Lower lobe of right lung (tissue), 2 donors: ENCODE measurements around the gene RNF157. TPM values are rescaled to one million over a fixed set of nuclear protein-coding genes. Genes with fewer than 3 reads are reported as not detected.

Source experiments
- ATAC-seq, 2 donors: fragments of 200-7000 bp; cut with Tn5 transposase; one replicate each; pipeline ENCODE4 v1.9.1; 2020 to 2022; ENCODE audit warnings: mild to moderate bottlenecking in 2 of 2, moderate library complexity in 2 of 2
- DNase-seq: peaks from one replicate; pipeline ENCODE4 v3.0.0-alpha.2; 2020
- H3K27ac ChIP-seq: fragments of 200-600 bp; one replicate; pipeline ENCODE4 v1.8.0; 2022
- H3K27me3 ChIP-seq: fragments of 200-600 bp; one replicate; pipeline ENCODE4 v1.8.0; 2022; ENCODE audit warnings: low read depth
- H3K36me3 ChIP-seq: fragments of 200-600 bp; one replicate; pipeline ENCODE4 v1.8.0; 2022; ENCODE audit warnings: mild to moderate bottlenecking
- H3K4me1 ChIP-seq: fragments of 200-600 bp; one replicate; pipeline ENCODE4 v1.8.0; 2022
- H3K4me3 ChIP-seq: fragments of 200-600 bp; one replicate; pipeline ENCODE4 v1.8.0; 2022; ENCODE audit warnings: mild to moderate bottlenecking
- H3K9me3 ChIP-seq: fragments of 200-600 bp; one replicate; pipeline ENCODE4 v1.8.0; 2022
- intact Hi-C: fragments of 100-400 bp; cut with DNase I; formaldehyde crosslinking; loops from one replicate; pipeline ENCODE4 v1.11.0; 2022
- total RNA-seq: library from RNA; stranded (reverse); fragmentation: NEBNext Ultra II Directional; extraction: Animal tissue kit (Norgen Biotek cat#: 25700); gene quantifications from one replicate; pipeline ENCODE4 v1.2.1, GENCODE V29; 2021
- TF ChIP-seq, protein P1 (sequence below): fragments of 200-600 bp; IDR thresholded peaks from one replicate; pipeline ENCODE4 v1.8.0; 2022; ENCODE audit warnings: antibody characterized with exemption, mild to moderate bottlenecking
- donor health status: DM: no; HTN: yes; CAD: no; lungs with severe emphysema.

RNF157 gene
- total RNA-seq, 1 donor from 2014 or later, result 2.4 TPM

GRCh38 chr17:76104896-76105231 is 135.4 kb downstream of the RNF157 start:
- intact Hi-C loops, result no loop called here
- H3K27me3 ChIP-seq, result no peaks in the 10 kb centered on the region
- H3K36me3 ChIP-seq, result peaks cover 21% of the 10 kb centered on the region
- TF ChIP-seq, protein P1, sequence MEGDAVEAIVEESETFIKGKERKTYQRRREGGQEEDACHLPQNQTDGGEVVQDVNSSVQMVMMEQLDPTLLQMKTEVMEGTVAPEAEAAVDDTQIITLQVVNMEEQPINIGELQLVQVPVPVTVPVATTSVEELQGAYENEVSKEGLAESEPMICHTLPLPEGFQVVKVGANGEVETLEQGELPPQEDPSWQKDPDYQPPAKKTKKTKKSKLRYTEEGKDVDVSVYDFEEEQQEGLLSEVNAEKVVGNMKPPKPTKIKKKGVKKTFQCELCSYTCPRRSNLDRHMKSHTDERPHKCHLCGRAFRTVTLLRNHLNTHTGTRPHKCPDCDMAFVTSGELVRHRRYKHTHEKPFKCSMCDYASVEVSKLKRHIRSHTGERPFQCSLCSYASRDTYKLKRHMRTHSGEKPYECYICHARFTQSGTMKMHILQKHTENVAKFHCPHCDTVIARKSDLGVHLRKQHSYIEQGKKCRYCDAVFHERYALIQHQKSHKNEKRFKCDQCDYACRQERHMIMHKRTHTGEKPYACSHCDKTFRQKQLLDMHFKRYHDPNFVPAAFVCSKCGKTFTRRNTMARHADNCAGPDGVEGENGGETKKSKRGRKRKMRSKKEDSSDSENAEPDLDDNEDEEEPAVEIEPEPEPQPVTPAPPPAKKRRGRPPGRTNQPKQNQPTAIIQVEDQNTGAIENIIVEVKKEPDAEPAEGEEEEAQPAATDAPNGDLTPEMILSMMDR, result no peak
- peaks cover 18% of the 10 kb centered on the region for H3K4me1 ChIP-seq
- H3K4me3 ChIP-seq, result no peak overlapping the region
- ATAC-seq (no peak), DNase-seq (no peak)
- no peak overlapping the region for H3K27ac ChIP-seq
- no peaks in the 10 kb centered on the region for H3K9me3 ChIP-seq

GRCh38 chr17:76104140-76104895 is 136.0 kb downstream of the RNF157 start:
- Histone ChIP-seq H3K4me3 (peak overlapping the region; percentile 97), H3K36me3 (peaks cover 26% of the 10 kb centered on the region), H3K9me3 (no peaks in the 10 kb centered on the region), H3K27ac (peak overlapping the region; percentile 83), H3K4me1 (peaks cover 18% of the 10 kb centered on the region), H3K27me3 (no peaks in the 10 kb centered on the region)
- DNase-seq, result peak; percentile 49
- ATAC-seq, result peak in 1 of 2 donors; percentile 35
- TF ChIP-seq, protein P1, result no peak
- intact Hi-C loops, result no loop called here

DNA sequence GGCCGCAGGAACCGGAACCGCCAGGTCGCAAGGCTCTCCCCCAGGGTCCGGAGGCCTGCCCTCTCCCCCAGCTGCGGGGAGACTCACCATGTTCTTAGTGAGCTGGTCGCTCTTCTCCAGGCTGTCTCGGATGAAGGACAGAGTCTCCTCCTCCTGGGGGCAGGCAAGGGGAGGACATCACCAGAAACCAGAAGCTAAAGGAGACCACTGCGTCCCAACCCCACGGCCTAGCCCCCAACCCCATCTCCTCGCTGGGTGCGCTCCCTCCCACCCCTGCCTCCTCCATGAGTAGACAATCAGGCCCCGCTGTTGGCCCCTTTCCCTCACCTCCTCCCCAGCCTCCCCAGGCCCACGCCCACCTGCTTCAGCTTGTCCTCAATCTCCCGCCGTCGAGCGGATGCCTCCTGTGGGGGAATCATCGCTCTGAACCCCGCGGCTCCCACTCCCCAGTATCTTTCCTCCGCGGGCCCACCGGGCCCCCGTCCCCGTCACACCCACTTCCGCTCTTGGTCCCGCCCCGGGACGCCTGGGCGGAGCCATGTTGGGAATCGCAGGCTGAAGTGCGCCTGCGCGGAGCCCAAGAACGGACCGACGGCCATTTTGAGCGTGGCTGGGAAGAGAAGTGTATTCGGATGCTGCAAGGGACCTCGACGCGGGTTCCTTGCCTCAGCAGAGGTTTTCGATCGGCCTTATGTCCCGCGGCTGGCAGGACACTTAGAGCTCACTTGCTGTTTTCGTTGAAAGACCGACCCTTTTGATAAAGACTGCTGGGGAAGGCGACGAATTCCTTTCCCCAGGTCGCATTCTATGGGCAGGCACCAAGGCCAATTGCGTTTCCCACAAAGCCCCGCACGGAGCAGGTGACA is 136.8 kb downstream of the RNF157 start, which contains the start of gene EXOC7:
TSS of gene EXOC7 (minus strand) at position 514 of the 866 bp plus-strand sequence. CDS start at position 419, 95 bp downstream.
- DNase-seq (peak; percentile 93), ATAC-seq (peak; percentile 97 to 99)
- H3K4me3 ChIP-seq, result peak within 1 kb of the TSS; percentile 97
- peaks cover 34% of the 10 kb centered on the region for H3K36me3 ChIP-seq
- intact Hi-C loops, result no loop called here
- H3K27ac ChIP-seq, result peak within 1 kb of the TSS; percentile 83
- no peaks in the 10 kb centered on the region for H3K27me3 ChIP-seq
- TF ChIP-seq, protein P1, result no peak
- H3K9me3 ChIP-seq, result no peaks in the 10 kb centered on the region
- H3K4me1 ChIP-seq, result peaks cover 18% of the 10 kb centered on the region

DNA sequence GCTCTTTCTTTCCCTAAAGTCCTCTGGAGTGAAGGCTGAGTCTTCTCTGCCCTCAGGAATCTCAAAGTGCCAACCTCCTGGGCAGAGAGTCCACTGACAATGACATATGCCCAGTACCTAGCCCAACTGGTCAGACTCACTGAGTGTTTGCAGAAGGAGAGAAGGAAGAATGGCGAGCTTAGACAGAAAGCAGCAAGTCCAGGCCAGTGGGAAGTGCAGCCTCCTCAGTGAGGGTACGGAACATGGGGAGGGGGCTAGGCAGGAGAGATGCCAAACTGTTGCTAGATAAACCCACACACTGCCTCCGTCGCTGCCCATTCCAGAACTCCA is 137.4 kb downstream of the RNF157 start:
- ATAC-seq, result peak in 1 of 2 donors; percentile 21

DNA sequence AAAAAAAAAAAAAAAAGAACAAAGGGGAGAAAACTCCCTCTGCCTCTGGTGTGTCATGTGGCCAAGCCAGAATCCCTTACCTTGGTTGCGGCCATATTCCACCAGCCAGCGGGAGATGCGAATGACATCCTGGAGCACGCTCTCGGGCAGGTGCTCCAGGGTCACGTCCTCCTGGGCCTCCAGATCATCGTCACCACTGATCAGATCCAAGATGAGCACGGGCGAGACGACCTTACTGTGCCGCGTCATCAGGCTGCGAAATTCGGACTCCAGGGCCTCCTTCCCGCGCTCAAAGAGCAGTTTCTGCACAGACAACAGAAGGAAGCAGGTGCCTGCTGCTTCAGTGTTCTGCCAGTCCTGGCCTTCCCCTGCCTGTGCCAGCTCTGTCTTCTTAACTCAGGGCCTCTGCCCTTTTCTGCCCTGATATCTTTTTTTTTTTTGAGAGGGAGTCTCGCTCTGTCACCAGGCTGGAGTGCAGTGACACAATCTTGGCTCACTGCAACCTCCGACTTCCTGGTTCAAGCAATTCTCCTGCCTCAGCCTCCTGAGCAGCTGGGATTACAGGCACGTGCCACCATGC is 142.5 kb downstream of the RNF157 start:
- Histone ChIP-seq H3K27ac (no peak overlapping the region), H3K4me1 (peaks cover 11% of the 10 kb centered on the region), H3K27me3 (no peaks in the 10 kb centered on the region), H3K9me3 (no peaks in the 10 kb centered on the region), H3K4me3 (no peak overlapping the region), H3K36me3 (peaks cover 90% of the 10 kb centered on the region)
- TF ChIP-seq, protein P1, result no peak
- no peak for ATAC-seq
- peak; percentile 24 for DNase-seq
- intact Hi-C loops, result no loop called here

More for the DNA sequence above, 137.4 kb downstream of the RNF157 start:
- Histone ChIP-seq H3K4me3 (peak overlapping the region; percentile 97), H3K27me3 (no peaks in the 10 kb centered on the region), H3K36me3 (peaks cover 39% of the 10 kb centered on the region), H3K27ac (peak overlapping the region; percentile 83), H3K4me1 (peaks cover 18% of the 10 kb centered on the region), H3K9me3 (no peaks in the 10 kb centered on the region)
- intact Hi-C loops, result no loop called here
- TF ChIP-seq, protein P1, result no peak
- no peak for DNase-seq
